ENCODE data around the gene HIVEP3.

DNA sequence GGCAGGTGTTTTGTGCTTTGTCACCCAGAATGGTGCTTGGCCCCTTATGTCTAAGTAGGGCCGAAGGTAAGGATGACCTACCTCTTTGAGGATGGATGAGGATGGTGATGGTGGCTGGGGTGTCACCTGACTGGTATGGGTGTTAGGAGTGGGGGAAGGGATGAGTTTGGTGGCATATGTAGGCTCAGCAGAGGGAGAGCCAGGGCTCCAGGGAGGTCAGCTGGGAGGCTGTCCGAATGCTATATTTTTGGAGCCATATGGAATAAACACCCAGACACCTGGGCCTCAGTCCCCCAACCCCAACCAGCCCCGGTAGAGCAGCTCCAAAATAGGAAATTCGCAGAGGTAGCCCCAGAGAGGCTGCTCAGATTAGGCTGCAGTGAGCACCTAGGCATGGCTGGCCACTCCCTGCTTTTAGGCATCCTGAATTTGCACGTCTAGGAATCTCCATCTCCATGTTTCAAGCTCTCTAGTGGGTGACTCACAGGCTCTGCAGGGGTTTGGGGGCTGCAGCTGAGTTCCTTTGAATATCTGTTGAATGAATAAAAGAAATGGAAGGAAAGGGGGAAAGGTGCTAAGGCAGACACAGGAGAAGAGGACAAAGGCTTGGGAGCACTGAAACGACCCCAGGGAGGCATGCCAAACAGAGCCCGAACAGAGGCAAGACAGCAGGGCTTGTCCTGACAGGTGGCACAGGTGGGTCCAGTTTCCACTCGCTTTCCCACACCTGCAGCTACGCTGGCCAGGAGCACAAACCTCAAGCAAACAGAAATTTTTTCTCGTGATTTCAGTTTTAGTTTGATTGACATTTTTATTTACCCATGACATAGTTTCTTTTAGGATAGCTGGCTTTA is 299.0 kb downstream of the HIVEP3 start:
- TF ChIP-seq CTCF (IDR thresholded peaks at IDR 0.05), result no peak
- no peak for TF ChIP-seq POLR2A (IDR thresholded peaks at IDR 0.05)
- TF ChIP-seq POLR2AphosphoS5 (IDR thresholded peaks at IDR 0.05; ENCODE audit: insufficient read depth in 1 of 2, low read depth in 1 of 2), result no peak
